Measurements from ENCODE around the gene PPCS.
"Not testable (repeated sequence)": the region's sequence is repeated elsewhere in the genome, so short reads cannot be mapped to it uniquely, and the experiment has no call there.

PPCS gene

GRCh38 chr1:42454403-42454802 lies 1.9 kb upstream of the PPCS start:
- FAIRE-seq = no peak

GRCh38 chr1:42456754-42457089 lies 379 bp downstream of the PPCS start:
- FAIRE-seq = no peak

- FAIRE-seq = no peak
Observed at GRCh38 chr1:42461196-42461595, 4.9 kb downstream of the PPCS start.

GRCh38 chr1:42462828-42463763 lies 6.8 kb downstream of the PPCS start, which contains the start of gene CCDC30:
Gene CCDC30 (plus strand): TSS chr1:42463286. CDS start chr1:42480552, 17,266 bp downstream.
- FAIRE-seq = peak; percentile 64

GRCh38 chr1:42463921-42464320 lies 7.6 kb downstream of the PPCS start:
- FAIRE-seq = no peak

GRCh38 chr1:42466030-42466429 lies 9.7 kb downstream of the PPCS start:
- no peak for FAIRE-seq

GRCh38 chr1:42469727-42470126 lies 13.4 kb downstream of the PPCS start:
- FAIRE-seq = no peak

GRCh38 chr1:42476605-42477004 lies 20.3 kb downstream of the PPCS start:
- FAIRE-seq = no peak

- FAIRE-seq = not testable (repeated sequence)
Observed at GRCh38 chr1:42477354-42477753, 21.0 kb downstream of the PPCS start.

GRCh38 chr1:42477775-42478174 lies 21.4 kb downstream of the PPCS start:
- FAIRE-seq = no peak

- FAIRE-seq = no peak
Observed at GRCh38 chr1:42479621-42480020, 23.3 kb downstream of the PPCS start.

GRCh38 chr1:42480921-42481320 lies 24.6 kb downstream of the PPCS start:
- FAIRE-seq = no peak

GRCh38 chr1:42482635-42483153 lies 26.4 kb downstream of the PPCS start:
- no peak for FAIRE-seq

- no peak for FAIRE-seq
Observed at GRCh38 chr1:42484382-42484781, 28.0 kb downstream of the PPCS start.

- no peak for FAIRE-seq
Observed at GRCh38 chr1:42490237-42490636, 33.9 kb downstream of the PPCS start.

- FAIRE-seq = not testable (repeated sequence)
Observed at GRCh38 chr1:42502031-42502430, 45.7 kb downstream of the PPCS start.

- FAIRE-seq = no peak
Observed at GRCh38 chr1:42504535-42505128, 48.3 kb downstream of the PPCS start.

GRCh38 chr1:42506576-42506975 lies 50.2 kb downstream of the PPCS start:
- no peak for FAIRE-seq

Measured in colon (tissue), 2 donors.